Aorta (tissue), 5 donors: Measurements from ENCODE around the gene RPS6KA2. TPM values are rescaled to one million over a fixed set of nuclear protein-coding genes. Genes with fewer than 3 reads are reported as not detected.

Source experiments
- ATAC-seq: fragments of 200-7000 bp; cut with Tn5 transposase; one replicate; pipeline ENCODE4 v1.9.1; 2022; ENCODE audit warnings: moderate library complexity; ENCODE audit not compliant: low FRiP score
- DNase-seq, 2 donors: peaks; one replicate each; pipeline ENCODE4 v3.0.0-alpha.2; 2020
- H3K27ac ChIP-seq, 2 donors: one replicate each; pipeline ENCODE4 v1.5.1; 2013; ENCODE audit warnings: low read length in 2 of 2, mild to moderate bottlenecking in 2 of 2, moderate library complexity in 2 of 2, control low read depth in 1 of 2, inconsistent platforms in 1 of 2, low read depth in 1 of 2
- H3K27me3 ChIP-seq, 2 donors: one replicate each; pipeline ENCODE4 v1.6.1; 2013; ENCODE audit warnings: control low read depth in 1 of 2, low read length in 1 of 2, mild to moderate bottlenecking in 1 of 2, moderate library complexity in 1 of 2; ENCODE audit not compliant: insufficient read depth in 2 of 2, control insufficient read depth in 1 of 2
- H3K36me3 ChIP-seq, 2 donors: one replicate each; pipeline ENCODE4 v1.6.1; 2013; ENCODE audit warnings: control low read depth in 1 of 2, low read length in 1 of 2, mild to moderate bottlenecking in 1 of 2; ENCODE audit not compliant: insufficient read depth in 2 of 2, control insufficient read depth in 1 of 2
- H3K4me1 ChIP-seq, 2 donors: one replicate each; pipeline ENCODE4 v1.6.1; 2013; ENCODE audit warnings: low read length in 2 of 2, control low read depth in 1 of 2, mild to moderate bottlenecking in 1 of 2, moderate library complexity in 1 of 2; ENCODE audit not compliant: insufficient read depth in 2 of 2, control insufficient read depth in 1 of 2
- H3K4me3 ChIP-seq, 2 donors: one replicate each; pipeline ENCODE4 v1.5.1; 2013; ENCODE audit warnings: low read length in 2 of 2, control low read depth in 1 of 2, mild to moderate bottlenecking in 1 of 2
- H3K9me3 ChIP-seq: one replicate; pipeline ENCODE4 v1.6.1; 2013; ENCODE audit warnings: mild to moderate bottlenecking, low read length; ENCODE audit not compliant: control insufficient read depth
- WGBS, 2 donors: extraction: QIAGEN DNeasy Blood & Tissue Kit; methylation state at CpG; one replicate each; pipeline ENCODE4 v1.1.7; 2013; 5-methylcytosine and 5-hydroxymethylcytosine counted together
- intact Hi-C, 2 donors: fragments of 100-400 bp; cut with DNase I; formaldehyde crosslinking; loops; one replicate each; pipeline versions ENCODE4 v1.14.2 to v1.15.0; 2022
- polyA plus RNA-seq, 2 donors: library from polyadenylated mRNA; stranded (reverse); fragments of 200-250 nt; gene quantifications; one replicate each; pipeline ENCODE4 v1.2.3, GENCODE V29; 2013
- total RNA-seq, 2 donors: library from RNA; stranded (reverse); fragmentation: NEBNext Ultra II Directional; extraction: Animal tissue kit (Norgen Biotek cat#: 25700); gene quantifications; one replicate each; pipeline ENCODE4 v1.2.1, GENCODE V29; 2021
- donor health status: healthy with polysubstance abuse.
- donor health status: Bipolar disorder and iron deficiency.
- donor health status: DM: no; HTN: no; CAD: no.
- donor health status: DM: no; HTN: no; CAD: no.
- donor health status: DM: yes; HTN: yes; CAD: no.

RPS6KA2 gene
- total and polyA plus RNA-seq, 4 donors, result 24.5 to 52.7 (median 37.3) TPM

DNA sequence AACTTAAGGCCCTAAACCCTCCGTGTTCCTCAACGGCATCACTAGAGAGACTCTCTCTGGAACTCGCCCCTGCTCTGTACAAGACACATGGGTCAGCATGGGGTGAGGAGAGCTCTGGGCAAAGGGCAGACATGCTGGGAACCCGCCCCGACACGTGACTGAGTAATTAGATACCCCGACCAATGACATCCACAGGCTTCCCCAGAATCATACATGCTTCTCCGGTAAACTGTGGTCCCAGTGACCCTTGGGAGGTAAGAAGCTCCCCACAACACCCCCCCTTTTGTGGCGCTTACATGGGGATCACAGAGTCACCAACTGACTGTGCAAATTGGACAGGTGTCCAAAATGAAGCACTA is 31.7 kb upstream of the RPS6KA2 start:
- Histone ChIP-seq H3K27me3 (no peaks in the 10 kb centered on the region), H3K36me3 (no peaks in the 10 kb centered on the region), H3K4me1 (no peaks in the 10 kb centered on the region), H3K4me3 (no peak overlapping the region), H3K27ac (no peak overlapping the region), H3K9me3 (no peaks in the 10 kb centered on the region)
- ATAC-seq, result no peak
- 86 to 92% methylated on average over 9 of the region's 9 CpGs for WGBS, 2 donors
- intact Hi-C loops, result no loop called here
- DNase-seq, result no peak

GRCh38 chr6:166658115-166658791 is 31.2 kb upstream of the RPS6KA2 start:
- DNase-seq (no peak), ATAC-seq (no peak)
- no peaks in the 10 kb centered on the region for H3K27me3 ChIP-seq
- H3K4me3 ChIP-seq, result no peak overlapping the region
- H3K27ac ChIP-seq, result no peak overlapping the region
- intact Hi-C loops, result no loop called here
- WGBS, 2 donors, result 92 to 93% methylated on average over 19 of the region's 19 CpGs
- no peaks in the 10 kb centered on the region for H3K9me3 ChIP-seq
- H3K36me3 ChIP-seq, result no peaks in the 10 kb centered on the region
- no peaks in the 10 kb centered on the region for H3K4me1 ChIP-seq

DNA sequence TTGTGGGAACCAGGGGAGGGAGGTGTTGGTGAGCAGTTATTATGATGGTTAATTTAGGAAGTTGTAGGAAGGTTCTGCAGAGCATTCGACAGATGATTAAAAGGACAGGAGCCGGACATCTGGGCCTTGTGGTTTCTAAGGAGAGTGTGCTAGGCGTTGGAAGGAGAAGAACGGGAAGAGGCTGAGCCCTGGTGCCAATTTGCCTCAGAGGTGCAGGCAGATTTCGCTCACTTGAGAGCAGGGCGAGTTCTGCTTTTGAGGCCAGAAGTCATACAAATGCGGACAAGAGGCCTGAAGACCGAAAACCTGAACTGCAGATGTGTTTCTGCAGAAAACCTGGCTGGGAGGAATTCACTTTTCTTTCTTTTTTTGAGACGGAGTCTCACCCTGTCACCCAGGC is 30.5 kb upstream of the RPS6KA2 start:
- H3K9me3 ChIP-seq, result no peaks in the 10 kb centered on the region
- no peaks in the 10 kb centered on the region for H3K36me3 ChIP-seq
- no peak overlapping the region for H3K27ac ChIP-seq
- DNase-seq (no peak), ATAC-seq (no peak)
- intact Hi-C loops, result no loop called here
- no peaks in the 10 kb centered on the region for H3K4me1 ChIP-seq
- 94% methylated on average over 9 of the region's 9 CpGs for WGBS, 2 donors
- no peaks in the 10 kb centered on the region for H3K27me3 ChIP-seq
- H3K4me3 ChIP-seq, result no peak overlapping the region

- Histone ChIP-seq H3K36me3 (no peaks in the 10 kb centered on the region), H3K4me1 (no peaks in the 10 kb centered on the region), H3K27ac (no peak overlapping the region), H3K9me3 (no peaks in the 10 kb centered on the region), H3K4me3 (no peak overlapping the region), H3K27me3 (no peaks in the 10 kb centered on the region)
- 16 to 23% methylated on average over 34 of the region's 34 CpGs for WGBS, 2 donors
- DNase-seq (no peak), ATAC-seq (no peak)
- intact Hi-C loops, result no loop called here
These were observed 29.4 kb upstream of the RPS6KA2 start for GRCh38 chr6:166656230-166657151.

GRCh38 chr6:166655713-166656229 is 28.7 kb upstream of the RPS6KA2 start:
- no peak for ATAC-seq
- no peaks in the 10 kb centered on the region for H3K27me3 ChIP-seq
- 58 to 63% methylated on average over 15 of the region's 15 CpGs for WGBS, 2 donors

GRCh38 chr6:166655251-166655650 is 28.2 kb upstream of the RPS6KA2 start:
- Histone ChIP-seq H3K27ac (no peak overlapping the region), H3K4me3 (no peak overlapping the region), H3K36me3 (no peaks in the 10 kb centered on the region), H3K9me3 (no peaks in the 10 kb centered on the region), H3K4me1 (no peaks in the 10 kb centered on the region), H3K27me3 (no peaks in the 10 kb centered on the region)
- ATAC-seq (no peak), DNase-seq (no peak)
- intact Hi-C loops, result no loop called here
- WGBS, 2 donors, result 71 to 75% methylated on average over 6 of the region's 6 CpGs

More at GRCh38 chr6:166655713-166656229, 28.7 kb upstream of the RPS6KA2 start:
- intact Hi-C loops, result no loop called here
- DNase-seq, result no peak
- Histone ChIP-seq H3K9me3 (no peaks in the 10 kb centered on the region), H3K4me3 (no peak overlapping the region), H3K4me1 (no peaks in the 10 kb centered on the region), H3K27ac (no peak overlapping the region), H3K36me3 (no peaks in the 10 kb centered on the region)

GRCh38 chr6:166654573-166654972 is 27.5 kb upstream of the RPS6KA2 start:
- DNase-seq (no peak), ATAC-seq (no peak)
- WGBS, 2 donors, result 79% methylated on average over 7 of the region's 7 CpGs
- Histone ChIP-seq H3K9me3 (no peaks in the 10 kb centered on the region), H3K27ac (no peak overlapping the region), H3K4me1 (no peaks in the 10 kb centered on the region), H3K36me3 (no peaks in the 10 kb centered on the region), H3K27me3 (no peaks in the 10 kb centered on the region), H3K4me3 (no peak overlapping the region)
- intact Hi-C loops, result no loop called here

GRCh38 chr6:166653639-166653941 is 26.5 kb upstream of the RPS6KA2 start:
- Histone ChIP-seq H3K4me3 (no peak overlapping the region), H3K4me1 (no peaks in the 10 kb centered on the region), H3K36me3 (no peaks in the 10 kb centered on the region), H3K27me3 (no peaks in the 10 kb centered on the region), H3K27ac (no peak overlapping the region), H3K9me3 (no peaks in the 10 kb centered on the region)
- no peak for ATAC-seq
- no peak for DNase-seq
- intact Hi-C loops, result no loop called here
- 91 to 95% methylated on average over 4 of the region's 4 CpGs for WGBS, 2 donors
